ENCODE measurements around the gene CANT1.
"Not testable (repeated sequence)": the region's sequence is repeated elsewhere in the genome, so short reads cannot be mapped to it uniquely, and the experiment has no call there.

CANT1 gene

GRCh38 chr17:78976907-78977680, 32.5 kb downstream of the CANT1 start:
- DNase-seq (ENCODE audit: low read depth) = no peak

GRCh38 chr17:78974635-78975591, 34.7 kb downstream of the CANT1 start:
- DNase-seq (ENCODE audit: low read depth) = no peak

GRCh38 chr17:78973792-78974520, 35.6 kb downstream of the CANT1 start:
- DNase-seq (ENCODE audit: low read depth) = no peak

GRCh38 chr17:78973196-78973595, 36.4 kb downstream of the CANT1 start:
- DNase-seq (ENCODE audit: low read depth) = no peak

GRCh38 chr17:78972507-78973105, 37.0 kb downstream of the CANT1 start:
- no peak for DNase-seq (ENCODE audit: low read depth)

- no peak for DNase-seq (ENCODE audit: low read depth)
Observed at GRCh38 chr17:78971756-78972506, 37.6 kb downstream of the CANT1 start.

- peak; percentile 77 for DNase-seq (ENCODE audit: low read depth)
Observed at GRCh38 chr17:78970834-78971755, 38.5 kb downstream of the CANT1 start.

- no peak for DNase-seq (ENCODE audit: low read depth)
Observed at GRCh38 chr17:78969865-78970264, 39.7 kb downstream of the CANT1 start.

GRCh38 chr17:78967782-78968362, 41.7 kb downstream of the CANT1 start:
- no peak for DNase-seq (ENCODE audit: low read depth)

- DNase-seq (ENCODE audit: low read depth) = no peak
Observed at GRCh38 chr17:78966910-78967600, 42.5 kb downstream of the CANT1 start.

GRCh38 chr17:78966123-78966813, 43.3 kb downstream of the CANT1 start:
- no peak for DNase-seq (ENCODE audit: low read depth)

GRCh38 chr17:78965491-78965924, 44.1 kb downstream of the CANT1 start:
- DNase-seq (ENCODE audit: low read depth) = no peak

GRCh38 chr17:78963378-78963777, 46.2 kb downstream of the CANT1 start:
- DNase-seq (ENCODE audit: low read depth) = no peak

- not testable (repeated sequence) for DNase-seq (ENCODE audit: low read depth)
Observed at GRCh38 chr17:78962984-78963348, 46.6 kb downstream of the CANT1 start.

- no peak for DNase-seq (ENCODE audit: low read depth)
Observed at GRCh38 chr17:78962345-78962983, 47.1 kb downstream of the CANT1 start.

GRCh38 chr17:78961571-78961970, 48.0 kb downstream of the CANT1 start:
- no peak for DNase-seq (ENCODE audit: low read depth)

GRCh38 chr17:78960928-78961327, 48.6 kb downstream of the CANT1 start:
- DNase-seq (ENCODE audit: low read depth) = no peak

GRCh38 chr17:78959803-78960202, 49.8 kb downstream of the CANT1 start:
- DNase-seq (ENCODE audit: low read depth) = no peak
